Right forelimb (tissue), 1 donor: Measurements from ENCODE around the gene MAGI1.

Source experiments
- DNase-seq: peaks from one replicate; pipeline ENCODE4 v3.0.0-alpha.2; 2018

Gene MAGI1

DNA sequence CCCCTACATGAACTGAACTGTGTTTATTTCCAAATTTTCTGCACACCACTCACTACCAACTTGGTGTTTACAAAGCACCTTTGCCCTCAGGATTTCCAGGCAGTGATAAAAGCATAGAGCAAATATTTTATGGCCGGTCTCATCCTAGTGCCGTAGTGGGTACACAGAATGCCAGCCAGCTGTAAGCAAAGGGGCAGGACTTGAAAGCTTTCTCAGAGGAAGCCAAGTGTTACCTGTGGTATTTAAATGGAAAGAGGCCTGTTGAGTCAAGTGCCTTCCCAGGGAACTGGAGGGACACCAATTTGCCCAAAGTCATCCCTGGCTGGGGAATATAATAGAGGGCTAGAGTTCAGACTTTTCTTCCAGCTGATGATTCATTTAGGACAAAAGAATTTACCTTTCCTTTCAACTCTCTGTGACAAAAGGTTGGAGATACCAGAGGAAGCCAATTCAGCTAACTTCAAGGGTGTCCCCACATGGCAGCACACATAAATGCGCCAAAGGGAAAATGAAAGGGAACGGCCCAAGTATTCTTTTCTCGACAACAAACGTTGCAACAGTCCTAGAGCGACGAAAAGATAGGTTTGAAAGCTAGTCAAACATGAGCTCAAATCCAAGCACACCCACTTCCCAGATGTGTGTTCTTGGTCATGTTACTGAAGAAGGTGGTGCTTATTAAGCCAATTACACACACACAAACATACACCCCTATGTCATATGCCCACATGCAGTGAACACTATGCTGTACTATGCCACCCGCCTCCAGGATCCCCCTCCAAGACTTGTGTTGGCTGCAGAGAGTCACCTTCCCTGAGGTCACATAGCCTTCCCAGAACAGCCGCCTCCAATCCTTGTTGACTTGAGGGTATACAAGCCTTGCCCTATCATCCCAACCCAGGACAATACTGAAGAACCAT, 27.7 kb downstream of the MAGI1 start:
- DNase-seq = no peak

DNA sequence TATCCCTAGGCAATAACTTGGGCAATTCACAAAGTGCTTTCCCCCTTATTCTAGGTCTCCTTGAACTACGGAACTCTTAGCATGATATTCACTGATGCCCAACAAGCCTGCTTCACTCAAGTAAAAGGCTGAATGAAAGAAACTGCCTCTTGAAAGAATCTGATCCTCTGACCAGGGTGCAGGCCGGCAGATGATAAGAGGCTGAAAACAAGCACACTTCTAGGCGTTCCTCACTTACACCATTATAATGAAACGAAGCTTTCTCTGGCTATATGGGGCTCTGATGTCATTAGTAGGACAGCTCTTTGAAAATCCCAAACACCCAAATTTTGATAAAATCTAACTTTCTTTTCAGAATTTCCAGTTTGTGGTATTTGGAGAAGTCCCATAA, 28.4 kb downstream of the MAGI1 start:
- DNase-seq = no peak

DNA sequence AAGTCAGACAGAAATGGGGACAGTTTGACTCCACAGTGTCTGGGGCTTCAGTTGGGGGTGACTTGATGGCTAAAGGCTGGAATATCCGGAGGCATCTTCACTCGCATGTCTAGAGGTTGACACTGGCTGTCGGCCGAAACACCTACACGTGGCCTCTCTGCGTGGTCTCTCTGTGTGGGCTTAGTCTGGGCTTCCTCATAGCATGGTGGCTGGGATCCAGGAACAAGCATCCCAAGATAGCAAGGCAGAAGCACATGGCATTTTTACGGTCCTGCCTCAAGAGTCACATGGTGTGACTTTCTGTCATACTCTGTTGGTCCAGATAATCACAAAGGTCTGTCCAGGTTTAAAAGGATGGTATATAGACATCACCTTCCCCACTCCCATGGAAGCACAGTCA, 34.5 kb downstream of the MAGI1 start:
- no peak for DNase-seq

DNA sequence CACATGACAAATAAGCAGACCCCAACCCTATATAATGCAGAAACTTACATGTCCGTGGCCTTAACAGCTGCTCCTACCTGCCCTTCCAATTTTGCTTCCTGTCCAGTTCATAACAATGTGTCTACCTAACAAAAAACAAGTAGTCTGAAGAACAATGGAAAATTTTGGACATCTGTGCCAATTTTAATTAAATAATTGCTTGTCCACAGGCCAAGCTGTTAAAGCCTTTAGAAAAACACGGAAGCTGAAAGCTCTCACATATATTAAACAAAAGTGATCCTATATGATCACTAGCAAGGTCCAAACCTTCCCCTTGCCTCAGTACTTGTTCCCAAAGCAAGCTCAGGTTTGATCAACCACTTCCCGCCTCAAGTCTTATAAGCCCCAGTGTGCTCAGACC, 37.1 kb downstream of the MAGI1 start:
- DNase-seq = no peak

DNA sequence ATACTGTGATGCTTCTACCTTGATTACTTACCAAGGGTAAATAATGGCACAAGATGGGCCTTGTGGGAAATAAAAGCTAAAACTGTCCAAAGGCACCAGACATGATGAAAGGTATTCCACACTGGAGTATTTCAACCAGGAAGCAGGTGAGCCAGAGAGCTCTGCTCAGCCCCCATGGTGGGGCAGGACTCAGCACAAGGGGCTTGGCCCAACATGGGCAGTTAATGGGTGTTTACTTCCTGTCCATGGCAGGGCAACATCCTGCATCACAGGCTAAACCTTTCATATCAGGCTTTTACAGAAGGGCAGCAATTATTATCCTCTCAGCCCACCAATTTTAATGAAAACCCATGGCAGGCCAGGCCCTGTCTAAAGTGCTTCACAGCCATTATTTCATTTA, 38.2 kb downstream of the MAGI1 start:
- DNase-seq = no peak

- DNase-seq = no peak
Observed at GRCh38 chr3:65999606-66000005, 39.1 kb downstream of the MAGI1 start.

DNA sequence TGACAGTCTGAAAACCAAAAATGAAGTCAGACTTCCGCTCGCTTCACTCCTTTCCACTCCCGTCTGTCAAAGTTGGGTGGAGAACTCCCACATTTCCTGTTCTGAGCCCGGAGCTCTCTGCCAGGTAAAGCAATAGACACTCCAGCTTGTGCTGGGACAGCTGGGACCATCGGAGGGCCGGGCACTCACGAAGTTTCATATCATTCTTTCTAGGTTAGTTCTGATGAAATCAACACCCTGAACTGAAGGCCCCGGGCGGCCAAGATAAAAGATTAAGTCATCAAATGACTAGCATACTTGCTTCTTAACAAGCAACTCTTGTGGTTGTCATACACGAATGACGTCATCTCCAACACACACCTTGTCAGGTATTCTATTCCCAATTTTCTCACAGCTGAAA, 42.1 kb downstream of the MAGI1 start:
- no peak for DNase-seq

DNA sequence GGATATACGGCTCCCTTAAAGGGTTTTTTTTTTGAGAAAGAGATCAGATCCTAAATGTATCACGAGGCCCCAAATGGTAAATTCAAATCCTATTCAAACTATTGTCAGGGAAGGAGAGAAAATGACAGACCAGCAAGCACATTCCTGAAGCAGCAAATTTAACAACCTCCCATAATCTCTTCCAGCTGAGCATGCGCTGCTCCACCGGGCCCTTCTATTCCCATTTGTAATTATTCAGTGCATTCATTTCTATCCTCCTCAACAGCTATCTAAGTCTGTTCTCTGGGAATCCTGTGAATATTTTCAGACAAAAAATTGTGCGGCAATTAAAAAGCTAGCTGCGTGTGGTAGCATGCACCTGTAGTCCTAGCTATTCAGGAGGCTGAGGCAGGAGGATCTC, 43.2 kb downstream of the MAGI1 start:
- no peak for DNase-seq

DNA sequence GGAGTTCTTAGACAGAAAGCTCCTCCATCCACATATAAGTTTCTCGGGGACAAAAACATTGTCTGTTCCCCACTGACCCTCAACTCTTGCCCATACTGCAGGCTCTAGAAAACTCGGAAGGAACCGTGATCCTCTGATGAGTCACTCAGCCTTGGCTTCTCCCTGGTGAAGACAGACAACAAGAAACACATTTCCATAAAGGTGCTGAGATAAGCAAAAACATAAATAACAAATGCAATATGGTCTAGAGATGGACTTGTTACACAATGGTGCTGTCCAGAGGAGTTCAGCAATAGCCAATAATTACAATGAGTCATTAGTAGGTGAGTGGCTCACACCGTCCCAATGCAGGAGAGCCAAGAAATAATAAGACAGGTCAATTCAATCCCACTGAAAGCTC, 43.7 kb downstream of the MAGI1 start:
- no peak for DNase-seq

DNA sequence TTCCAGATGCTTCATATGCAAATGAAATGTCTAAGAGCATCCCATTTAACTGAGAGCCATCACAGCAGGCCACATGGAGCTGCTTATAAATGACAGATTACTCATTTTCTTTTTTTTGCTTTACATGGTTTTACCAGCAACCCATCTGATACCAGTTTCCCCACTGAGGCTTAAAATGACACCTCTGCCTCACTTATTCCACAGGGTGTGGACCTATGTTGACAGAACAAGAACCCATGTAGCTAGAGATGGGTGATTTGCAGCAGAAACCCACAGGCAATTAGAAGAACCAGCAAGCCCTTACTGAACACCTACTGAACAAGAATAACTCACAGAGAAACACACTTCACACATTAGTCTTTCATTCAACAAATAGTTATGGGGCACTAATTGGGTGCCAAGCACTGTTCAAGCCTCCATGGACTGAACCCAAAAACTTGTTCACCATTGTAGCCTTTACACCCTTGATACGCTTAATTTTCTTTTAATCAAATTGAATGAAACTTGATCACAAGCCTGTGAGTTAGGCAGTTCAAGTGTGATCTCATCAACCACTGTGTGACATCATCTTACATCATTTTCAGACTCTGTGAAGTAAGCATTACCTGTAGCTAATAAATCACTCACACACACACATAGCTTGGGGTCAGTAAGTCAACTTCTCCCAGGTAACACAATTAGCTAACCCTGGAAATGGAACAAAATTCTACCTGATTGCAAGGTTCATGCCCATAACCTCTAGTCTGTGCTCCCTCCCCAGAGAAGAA, 45.4 kb downstream of the MAGI1 start:
- DNase-seq = no peak

DNA sequence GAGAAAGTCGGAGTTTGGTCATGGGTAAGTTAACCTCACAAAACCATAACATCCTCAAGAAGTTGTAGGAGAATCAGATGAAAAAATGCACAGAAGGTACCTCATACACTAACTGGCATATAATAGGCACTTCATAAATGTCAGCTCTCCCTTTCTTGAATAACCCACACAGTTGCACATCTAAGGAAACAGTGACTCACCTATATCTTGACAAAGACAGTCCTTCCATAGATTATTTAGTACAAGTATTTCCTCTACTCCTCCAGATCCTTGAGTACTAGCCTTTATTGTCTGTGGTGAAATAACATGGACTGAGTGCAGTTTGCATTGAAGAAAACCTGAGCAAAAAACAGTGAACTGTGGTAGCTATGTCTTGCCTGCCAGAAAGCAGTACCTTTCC, 46.6 kb downstream of the MAGI1 start:
- no peak for DNase-seq

GRCh38 chr3:65988411-65989180, 50.1 kb downstream of the MAGI1 start:
- no peak for DNase-seq

GRCh38 chr3:65986285-65986684, 52.4 kb downstream of the MAGI1 start:
- DNase-seq = no peak

DNA sequence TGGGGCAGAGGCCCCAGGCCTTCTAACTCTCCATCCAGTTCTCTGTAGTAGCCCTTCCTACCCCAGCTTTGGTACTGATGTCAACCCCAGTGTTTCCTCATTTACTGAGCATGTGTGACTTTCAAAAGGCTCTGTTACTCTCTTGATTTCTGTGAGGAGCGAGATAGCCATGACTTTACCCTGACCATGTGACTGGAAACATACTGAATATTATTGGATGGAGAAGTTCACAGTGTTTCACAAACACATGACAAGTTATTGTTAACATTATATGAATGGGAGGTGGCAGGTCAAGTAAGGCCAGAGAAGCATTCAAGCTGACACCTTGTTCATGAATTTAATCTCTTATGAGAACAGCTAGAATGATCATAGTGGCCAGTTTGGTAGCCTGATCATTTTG, 53.7 kb downstream of the MAGI1 start:
- no peak for DNase-seq

DNA sequence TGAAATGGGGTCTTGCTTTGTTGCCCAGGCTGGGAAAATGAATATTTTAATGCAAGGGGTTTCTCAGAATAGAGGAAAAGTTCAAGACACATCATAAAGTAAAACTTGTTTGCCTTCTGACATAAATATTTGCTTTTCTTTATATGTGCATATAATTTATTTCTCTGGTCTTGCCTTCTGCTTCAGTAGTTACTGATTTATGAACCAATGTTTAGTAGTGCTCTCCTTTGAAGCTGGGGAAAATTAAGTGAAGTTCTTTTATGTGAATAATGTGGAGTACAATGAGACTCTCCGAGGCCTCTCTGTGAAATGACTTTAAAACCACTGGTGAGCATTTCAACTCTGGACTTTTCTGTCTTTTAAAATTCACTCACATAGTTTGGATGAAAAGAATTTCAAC, 55.6 kb downstream of the MAGI1 start:
- no peak for DNase-seq

- no peak for DNase-seq
Observed at GRCh38 chr3:65979731-65980130, 59.0 kb downstream of the MAGI1 start.

- no peak for DNase-seq
Observed at GRCh38 chr3:65979162-65979561, 59.6 kb downstream of the MAGI1 start.

- DNase-seq = no peak
Observed at GRCh38 chr3:65978116-65978515, 60.6 kb downstream of the MAGI1 start.

DNA sequence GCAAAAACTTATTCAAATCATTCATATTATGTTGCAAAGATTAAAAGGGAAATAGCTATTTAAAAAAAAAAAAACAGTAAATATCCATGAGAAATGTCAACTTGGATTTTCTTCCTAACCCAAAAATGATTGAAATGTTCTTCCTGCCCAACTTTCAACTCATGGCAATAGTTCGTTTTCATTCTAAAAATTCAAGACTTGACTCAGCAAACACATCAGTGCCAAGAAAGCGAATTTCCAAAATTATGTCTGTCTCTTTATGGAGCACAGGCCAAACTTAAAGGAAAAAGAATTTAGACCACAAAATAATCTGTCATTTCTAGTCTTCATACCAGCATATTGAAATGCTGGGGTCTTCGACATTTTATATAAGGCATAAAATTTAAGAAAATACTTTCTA, 63.7 kb downstream of the MAGI1 start:
- DNase-seq = no peak

DNA sequence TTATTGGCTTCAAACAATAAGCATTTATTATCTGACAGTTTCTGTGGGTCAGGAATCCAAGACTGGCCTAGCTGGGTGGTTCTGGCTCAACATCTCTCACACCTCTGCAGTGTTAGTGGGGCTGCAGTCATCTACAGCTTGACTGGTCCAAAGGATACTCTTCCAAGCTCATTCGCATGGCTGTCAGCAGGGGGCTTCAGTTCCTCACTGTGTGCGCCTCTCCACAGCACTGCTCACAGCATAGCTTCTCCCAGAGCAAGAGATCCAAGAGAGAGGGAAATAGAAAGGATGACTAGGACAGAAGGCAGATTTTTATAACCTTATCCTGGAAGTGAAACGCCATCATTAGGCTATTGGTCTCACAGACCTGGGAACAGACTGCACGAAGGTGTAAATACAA, 64.2 kb downstream of the MAGI1 start:
- no peak for DNase-seq

DNA sequence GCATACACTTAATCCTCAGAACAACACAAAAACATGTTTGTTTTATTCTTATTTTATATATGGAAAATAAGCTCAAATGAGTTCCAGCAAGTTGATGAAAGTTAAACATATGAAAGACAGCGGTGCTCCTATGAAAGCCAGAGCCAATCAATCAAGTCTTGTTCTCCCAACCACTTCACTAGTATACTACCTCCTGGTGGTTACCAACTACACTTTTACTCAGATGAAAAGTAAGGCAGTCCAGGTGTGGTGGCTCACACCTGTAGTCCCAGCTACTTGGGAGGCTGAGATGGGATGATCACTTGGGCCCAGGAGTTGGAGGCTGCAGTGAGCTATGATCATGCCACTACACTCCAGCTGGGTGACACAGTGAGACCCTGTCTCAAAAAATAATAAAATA, 66.0 kb downstream of the MAGI1 start:
- DNase-seq = no peak

GRCh38 chr3:65971293-65972252, 67.1 kb downstream of the MAGI1 start:
- no peak for DNase-seq
